Measurements from ENCODE around the gene SNRK.

- TF ChIP-seq POLR2AphosphoS5 (IDR thresholded peaks at IDR 0.05; ENCODE audit: low read depth, low read length) (no peak), SRF (IDR thresholded peaks at IDR 0.05; ENCODE audit: low read depth) (no peak), CTCF (IDR thresholded peaks at IDR 0.05 in 2 of 3, conservative IDR thresholded peaks at IDR 0.05 in 1 of 3; ENCODE audit: borderline replicate concordance in 1 of 3, insufficient read depth in 1 of 3, low read depth in 2 of 3, low read length in 2 of 3) (peak in 1 of 3 experiments; percentile 28; a peak in 2 of 6 replicates), EGR1 (IDR thresholded peaks at IDR 0.05; ENCODE audit: low read depth) (no peak), REST (IDR thresholded peaks at IDR 0.05; ENCODE audit: low read depth) (no peak), TCF7L2 (IDR thresholded peaks at IDR 0.05; ENCODE audit: borderline replicate concordance, extremely low read depth, insufficient read depth, insufficient read length) (no peak)
These were observed 25.9 kb upstream of the SNRK start for GRCh38 chr3:43260412-43260811.

Data from HCT116 (cell line).